ENCODE data around the gene POLR3E. TPM values are rescaled to one million over a fixed set of nuclear protein-coding genes. Genes with fewer than 3 reads are reported as not detected.

POLR3E gene
- total RNA-seq, 4 donors from 2014 or later, result 23.2 to 107 (median 46.0) TPM

DNA sequence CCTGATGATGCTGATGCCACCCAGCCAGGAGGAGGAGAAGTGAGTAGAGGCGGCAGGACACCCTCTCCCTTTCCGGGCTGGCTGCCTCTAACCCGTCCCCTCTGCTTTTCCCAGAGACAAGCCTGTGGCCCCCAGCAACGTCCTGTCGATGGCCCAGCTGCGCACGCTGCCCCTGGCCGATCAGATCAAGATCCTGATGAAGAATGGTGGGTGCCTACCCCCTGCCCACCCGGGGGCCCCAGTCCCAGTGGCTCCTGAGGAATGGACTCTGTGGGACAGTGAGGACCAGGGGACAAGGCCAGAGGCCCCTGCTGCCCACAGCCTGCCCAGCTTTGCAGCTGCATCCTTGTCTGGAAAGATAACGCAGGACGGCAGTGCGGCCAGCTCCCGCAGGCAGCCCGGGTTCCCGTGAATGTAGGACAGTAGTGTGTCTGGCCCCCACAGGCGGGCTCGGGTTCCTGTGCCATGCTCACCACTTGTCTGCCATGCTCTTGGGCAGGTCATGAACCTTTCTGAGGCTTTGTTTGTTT is 19.9 kb downstream of the POLR3E start:
- H3K36me3 ChIP-seq, result peaks cover 0 to 41% (median 12%) of the 10 kb centered on the region in 4 donors
- TF ChIP-seq POLR2AphosphoS5 (IDR thresholded peaks at IDR 0.05) (no peak), POLR2A (IDR thresholded peaks at IDR 0.05) (no peak), EP300 (IDR thresholded peaks at IDR 0.05; ENCODE audit: low read depth) (no peak)
- TF ChIP-seq, protein P1, sequence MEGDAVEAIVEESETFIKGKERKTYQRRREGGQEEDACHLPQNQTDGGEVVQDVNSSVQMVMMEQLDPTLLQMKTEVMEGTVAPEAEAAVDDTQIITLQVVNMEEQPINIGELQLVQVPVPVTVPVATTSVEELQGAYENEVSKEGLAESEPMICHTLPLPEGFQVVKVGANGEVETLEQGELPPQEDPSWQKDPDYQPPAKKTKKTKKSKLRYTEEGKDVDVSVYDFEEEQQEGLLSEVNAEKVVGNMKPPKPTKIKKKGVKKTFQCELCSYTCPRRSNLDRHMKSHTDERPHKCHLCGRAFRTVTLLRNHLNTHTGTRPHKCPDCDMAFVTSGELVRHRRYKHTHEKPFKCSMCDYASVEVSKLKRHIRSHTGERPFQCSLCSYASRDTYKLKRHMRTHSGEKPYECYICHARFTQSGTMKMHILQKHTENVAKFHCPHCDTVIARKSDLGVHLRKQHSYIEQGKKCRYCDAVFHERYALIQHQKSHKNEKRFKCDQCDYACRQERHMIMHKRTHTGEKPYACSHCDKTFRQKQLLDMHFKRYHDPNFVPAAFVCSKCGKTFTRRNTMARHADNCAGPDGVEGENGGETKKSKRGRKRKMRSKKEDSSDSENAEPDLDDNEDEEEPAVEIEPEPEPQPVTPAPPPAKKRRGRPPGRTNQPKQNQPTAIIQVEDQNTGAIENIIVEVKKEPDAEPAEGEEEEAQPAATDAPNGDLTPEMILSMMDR (IDR thresholded peaks at IDR 0.05), result no peak
- in situ Hi-C loops (cut with MboI; ENCODE audit: low pct_ligation_motif_present in 1 of 4, low pct_unique_long_range_greater_than_20kb in 1 of 4, low sequenced_read_pairs in 3 of 4), result loop anchor here in 2 of 4 donors (25.0 kb wide), 2 partner anchors 95 to 1130 kb away; no protein-coding TSS in a partner anchor

GRCh38 chr16:22317625-22318024 is 20.4 kb downstream of the POLR3E start:
- in situ Hi-C loops (cut with MboI; ENCODE audit: low pct_ligation_motif_present in 1 of 4, low pct_unique_long_range_greater_than_20kb in 1 of 4, low sequenced_read_pairs in 3 of 4), result loop anchor here in 2 of 4 donors (25.0 kb wide), 2 partner anchors 95 to 1130 kb away; no protein-coding TSS in a partner anchor
- Histone ChIP-seq H3K9me3 (no peaks in the 10 kb centered on the region), H3K4me1 (peaks cover 0 to 3% (median 0%) of the 10 kb centered on the region in 4 donors), H3K27ac (no peak overlapping the region), H3K36me3 (peaks cover 0 to 41% (median 12%) of the 10 kb centered on the region in 4 donors), H3K4me3 (no peak overlapping the region), H3K27me3 (no peaks in the 10 kb centered on the region)
- no peak for DNase-seq
- no peak for TF ChIP-seq POLR2AphosphoS5 (IDR thresholded peaks at IDR 0.05)
- no peak for TF ChIP-seq POLR2A (IDR thresholded peaks at IDR 0.05)
- TF ChIP-seq, protein P1 (IDR thresholded peaks at IDR 0.05), result no peak
- no peak for TF ChIP-seq EP300 (IDR thresholded peaks at IDR 0.05; ENCODE audit: low read depth)
- WGBS, 2 donors (ENCODE audit: low coverage in 1 of 2), result 88 to 100% methylated on average over 2 to 6 of the region's 6 CpGs
- intact Hi-C loops (cut with DNase I; ENCODE audit: low total_unique reads), result no loop called here

More for the DNA sequence above, 19.9 kb downstream of the POLR3E start:
- Histone ChIP-seq H3K9me3 (no peaks in the 10 kb centered on the region), H3K27ac (no peak overlapping the region), H3K27me3 (no peaks in the 10 kb centered on the region), H3K4me3 (no peak overlapping the region), H3K4me1 (peaks cover 0 to 3% (median 0%) of the 10 kb centered on the region in 4 donors)
- WGBS, 2 donors (ENCODE audit: low coverage in 1 of 2), result 90% methylated on average over 16 of the region's 17 CpGs; no CpG with 5 or more reads in 1 of the 2 donors
- intact Hi-C loops (cut with DNase I; ENCODE audit: low total_unique reads), result no loop called here
- DNase-seq, result no peak

DNA sequence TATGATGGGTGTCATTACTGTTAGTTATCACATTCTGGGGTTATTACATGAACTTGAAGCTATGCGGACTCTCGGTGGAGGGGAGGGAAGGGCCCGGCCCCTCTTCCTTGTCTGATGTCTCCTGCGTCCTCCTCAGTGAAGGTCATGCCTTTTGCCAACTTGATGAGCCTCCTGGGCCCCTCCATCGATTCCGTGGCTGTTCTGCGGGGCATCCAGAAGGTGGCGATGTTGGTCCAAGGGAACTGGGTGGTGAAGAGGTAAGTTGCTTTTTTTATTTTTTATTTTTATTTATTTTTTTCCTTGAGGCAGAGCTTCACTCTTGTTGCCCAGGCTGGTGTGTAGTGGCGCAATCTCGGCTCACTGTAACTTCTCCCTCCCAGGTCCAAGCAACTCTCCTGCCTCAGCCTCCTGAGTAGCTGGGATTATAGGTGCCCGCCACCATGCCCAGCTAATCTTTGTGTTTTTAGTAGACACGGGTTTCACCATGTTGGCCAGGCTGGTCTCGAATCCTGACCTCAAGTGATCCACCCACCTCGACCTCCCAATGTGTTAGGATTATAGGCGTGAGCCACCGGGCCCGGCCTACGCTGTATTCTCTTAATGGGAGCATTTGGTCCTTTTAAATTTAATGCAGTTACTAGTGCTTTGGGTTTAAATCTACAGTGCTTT is 21.6 kb downstream of the POLR3E start:
- WGBS, 2 donors (ENCODE audit: low coverage in 1 of 2), result 76 to 82% methylated on average over 12 to 18 of the region's 18 CpGs
- Histone ChIP-seq H3K27ac (no peak overlapping the region), H3K9me3 (no peaks in the 10 kb centered on the region), H3K4me1 (peaks cover 0 to 3% (median 0%) of the 10 kb centered on the region in 4 donors), H3K4me3 (no peak overlapping the region), H3K36me3 (peaks cover 0 to 39% (median 12%) of the 10 kb centered on the region in 4 donors), H3K27me3 (no peaks in the 10 kb centered on the region)
- in situ Hi-C loops (cut with MboI; ENCODE audit: low pct_ligation_motif_present in 1 of 4, low pct_unique_long_range_greater_than_20kb in 1 of 4, low sequenced_read_pairs in 3 of 4), result loop anchor here in 2 of 4 donors (25.0 kb wide), 2 partner anchors 93 to 1132 kb away; no protein-coding TSS in a partner anchor
- peak; percentile 38 for DNase-seq
- intact Hi-C loops (cut with DNase I; ENCODE audit: low total_unique reads), result no loop called here
- no peak for TF ChIP-seq POLR2A (IDR thresholded peaks at IDR 0.05)
- TF ChIP-seq, protein P1 (IDR thresholded peaks at IDR 0.05), result peak; percentile 54 to 64 (median 59)
- no peak for TF ChIP-seq POLR2AphosphoS5 (IDR thresholded peaks at IDR 0.05)
- TF ChIP-seq EP300 (IDR thresholded peaks at IDR 0.05; ENCODE audit: low read depth), result no peak

GRCh38 chr16:22320572-22321339 is 23.5 kb downstream of the POLR3E start:
- TF ChIP-seq POLR2AphosphoS5 (IDR thresholded peaks at IDR 0.05) (no peak), POLR2A (IDR thresholded peaks at IDR 0.05) (no peak), EP300 (IDR thresholded peaks at IDR 0.05; ENCODE audit: low read depth) (no peak)
- TF ChIP-seq, protein P1 (IDR thresholded peaks at IDR 0.05), result no peak
- no peaks in the 10 kb centered on the region for H3K27me3 ChIP-seq
- DNase-seq, result no peak
- 82% methylated on average over 6 to 13 of the region's 13 CpGs for WGBS, 2 donors (ENCODE audit: low coverage in 1 of 2)
- no peaks in the 10 kb centered on the region for H3K9me3 ChIP-seq
- H3K4me1 ChIP-seq, result peaks cover 0 to 3% (median 0%) of the 10 kb centered on the region in 4 donors
- in situ Hi-C loops (cut with MboI; ENCODE audit: low pct_ligation_motif_present in 1 of 4, low pct_unique_long_range_greater_than_20kb in 1 of 4, low sequenced_read_pairs in 3 of 4), result loop anchor here in 3 of 4 donors (10.0 to 25.0 kb wide), 3 partner anchors 92 to 1133 kb away; no protein-coding TSS in a partner anchor
- peaks cover 0 to 37% (median 12%) of the 10 kb centered on the region in 4 donors for H3K36me3 ChIP-seq
- no peak overlapping the region for H3K27ac ChIP-seq
- no peak overlapping the region for H3K4me3 ChIP-seq
- intact Hi-C loops (cut with DNase I; ENCODE audit: low total_unique reads), result no loop called here

Data from transverse colon (tissue), 4 donors.